Measurements from ENCODE around the gene TENT5C.

DNA sequence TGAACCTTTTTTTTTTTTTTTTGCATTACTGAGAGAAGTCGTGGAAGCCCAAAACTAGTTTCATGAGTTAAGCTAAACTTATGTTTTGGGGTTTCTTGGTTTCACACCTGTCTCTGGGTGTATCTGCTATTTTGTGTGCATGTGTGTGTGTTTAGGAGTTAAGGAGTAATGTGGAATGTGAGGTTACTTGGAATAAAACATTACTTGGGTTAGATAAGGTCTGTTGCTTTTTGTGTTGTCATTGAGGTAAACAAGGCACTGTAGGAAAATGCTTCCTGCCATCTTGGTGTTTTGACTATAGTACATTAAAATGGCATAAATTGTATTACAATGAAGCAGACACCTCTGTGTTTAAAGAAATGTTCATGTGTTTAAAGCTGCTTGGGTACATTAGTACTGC is 2.9 kb downstream of the TENT5C start:
- TF ChIP-seq, protein P1, sequence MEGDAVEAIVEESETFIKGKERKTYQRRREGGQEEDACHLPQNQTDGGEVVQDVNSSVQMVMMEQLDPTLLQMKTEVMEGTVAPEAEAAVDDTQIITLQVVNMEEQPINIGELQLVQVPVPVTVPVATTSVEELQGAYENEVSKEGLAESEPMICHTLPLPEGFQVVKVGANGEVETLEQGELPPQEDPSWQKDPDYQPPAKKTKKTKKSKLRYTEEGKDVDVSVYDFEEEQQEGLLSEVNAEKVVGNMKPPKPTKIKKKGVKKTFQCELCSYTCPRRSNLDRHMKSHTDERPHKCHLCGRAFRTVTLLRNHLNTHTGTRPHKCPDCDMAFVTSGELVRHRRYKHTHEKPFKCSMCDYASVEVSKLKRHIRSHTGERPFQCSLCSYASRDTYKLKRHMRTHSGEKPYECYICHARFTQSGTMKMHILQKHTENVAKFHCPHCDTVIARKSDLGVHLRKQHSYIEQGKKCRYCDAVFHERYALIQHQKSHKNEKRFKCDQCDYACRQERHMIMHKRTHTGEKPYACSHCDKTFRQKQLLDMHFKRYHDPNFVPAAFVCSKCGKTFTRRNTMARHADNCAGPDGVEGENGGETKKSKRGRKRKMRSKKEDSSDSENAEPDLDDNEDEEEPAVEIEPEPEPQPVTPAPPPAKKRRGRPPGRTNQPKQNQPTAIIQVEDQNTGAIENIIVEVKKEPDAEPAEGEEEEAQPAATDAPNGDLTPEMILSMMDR (IDR thresholded peaks at IDR 0.05) = no peak
- TF ChIP-seq POLR2A (IDR thresholded peaks at IDR 0.05) = no peak
